AG20443 (cell line): ENCODE results near the gene TRPT1.

Experiments
- DNase-seq: peaks from one replicate; pipeline ENCODE4 v3.0.0; 2012; ENCODE audit warnings: low spot score, mixed read lengths

The TRPT1 gene

DNA sequence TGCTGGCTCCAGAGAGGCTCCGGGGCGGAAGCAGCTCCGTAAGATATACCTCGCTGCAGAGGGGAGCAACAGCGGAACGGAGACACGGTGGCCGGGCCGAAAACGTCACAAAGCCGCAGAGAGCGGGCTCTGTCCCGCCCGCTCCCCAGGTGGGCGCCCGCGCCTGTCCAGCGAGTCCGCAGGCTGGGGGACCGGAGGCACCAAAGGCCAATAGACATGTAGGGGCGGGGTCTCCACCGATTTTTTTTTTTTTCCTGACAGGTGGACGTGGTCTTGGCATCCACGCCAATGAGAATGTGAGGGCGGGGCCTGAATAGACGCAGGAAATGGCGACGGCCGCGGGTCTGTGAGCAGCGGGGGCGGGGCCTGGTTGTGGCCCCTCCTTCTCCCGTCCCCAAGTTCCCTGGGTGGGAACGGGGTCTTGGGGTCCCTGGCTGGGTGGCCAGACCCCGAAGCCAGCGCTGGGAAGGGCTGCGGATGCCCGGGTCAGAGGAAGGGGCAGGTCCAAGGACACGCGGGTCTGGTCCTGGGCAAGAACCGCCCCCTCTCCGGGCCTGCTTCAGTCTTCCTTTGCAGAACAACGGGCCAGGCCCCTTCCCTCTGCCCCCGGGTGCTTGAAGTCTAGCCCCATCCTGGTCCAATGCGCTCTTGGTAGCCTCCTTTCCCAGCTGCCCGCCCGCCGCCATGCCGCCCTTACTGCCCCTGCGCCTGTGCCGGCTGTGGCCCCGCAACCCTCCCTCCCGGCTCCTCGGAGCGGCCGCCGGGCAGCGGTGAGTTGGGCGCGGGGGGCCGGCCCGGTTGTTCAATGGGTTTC lies 4.4 kb upstream of the TRPT1 start, which contains the start of gene DNAJC4:
DNAJC4 (plus strand) TSS at position 378 of the 814 bp plus-strand sequence; CDS start at position 685, 307 bp downstream.
- DNase-seq = peak; percentile 77

DNA sequence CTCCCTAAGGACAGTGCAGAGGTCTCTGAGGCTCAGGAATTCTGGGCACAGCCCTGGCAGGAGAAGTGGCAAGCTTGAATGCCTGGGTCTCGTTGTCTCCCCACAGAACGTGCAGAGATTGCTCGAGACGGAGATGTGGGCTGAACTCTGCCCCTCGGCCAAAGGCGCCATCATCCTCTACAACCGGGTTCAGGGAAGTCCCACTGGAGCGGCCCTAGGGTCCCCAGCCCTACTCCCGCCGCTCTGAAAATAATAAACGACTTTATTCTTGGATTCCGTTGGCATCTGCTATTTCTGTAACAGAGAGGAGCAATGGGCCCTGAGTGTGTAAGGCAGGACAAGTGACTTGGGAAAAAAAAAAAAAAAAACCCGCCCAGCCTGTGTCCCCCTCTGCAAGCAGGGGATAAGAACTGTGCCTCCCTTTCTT lies 3.8 kb upstream of the TRPT1 start:
- DNase-seq = no peak

DNA sequence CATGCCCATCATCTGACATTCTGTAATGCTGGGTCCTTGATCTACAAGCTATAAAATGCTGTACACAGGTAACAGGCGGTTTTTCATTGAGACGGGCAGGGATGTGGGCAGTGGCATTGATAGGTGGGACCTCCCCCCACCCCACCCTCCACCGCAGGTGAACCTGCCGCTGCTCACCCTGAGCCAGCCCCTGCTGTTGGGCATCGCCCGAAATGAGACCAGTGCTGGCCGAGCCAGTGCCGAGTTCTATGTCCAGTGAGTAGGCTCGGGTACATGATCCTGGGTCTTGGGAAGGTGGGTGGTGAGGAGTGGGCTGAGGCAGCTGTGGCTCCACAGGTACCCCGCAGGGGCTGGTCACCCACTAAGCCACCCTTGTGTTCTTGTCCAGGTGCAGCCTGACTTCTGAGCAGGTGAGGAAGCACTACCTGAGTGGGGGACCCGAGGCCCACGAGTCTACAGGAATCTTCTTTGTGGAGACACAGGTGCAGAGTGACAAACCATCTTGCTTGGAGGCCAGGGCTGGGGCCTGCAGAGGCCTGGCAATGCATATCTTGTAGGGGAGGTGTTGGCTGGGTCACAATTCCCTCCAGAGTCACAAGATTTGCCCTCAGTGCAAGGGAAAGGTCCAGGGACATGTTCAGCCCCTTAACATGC lies 3.2 kb upstream of the TRPT1 start:
- DNase-seq = no peak

DNA sequence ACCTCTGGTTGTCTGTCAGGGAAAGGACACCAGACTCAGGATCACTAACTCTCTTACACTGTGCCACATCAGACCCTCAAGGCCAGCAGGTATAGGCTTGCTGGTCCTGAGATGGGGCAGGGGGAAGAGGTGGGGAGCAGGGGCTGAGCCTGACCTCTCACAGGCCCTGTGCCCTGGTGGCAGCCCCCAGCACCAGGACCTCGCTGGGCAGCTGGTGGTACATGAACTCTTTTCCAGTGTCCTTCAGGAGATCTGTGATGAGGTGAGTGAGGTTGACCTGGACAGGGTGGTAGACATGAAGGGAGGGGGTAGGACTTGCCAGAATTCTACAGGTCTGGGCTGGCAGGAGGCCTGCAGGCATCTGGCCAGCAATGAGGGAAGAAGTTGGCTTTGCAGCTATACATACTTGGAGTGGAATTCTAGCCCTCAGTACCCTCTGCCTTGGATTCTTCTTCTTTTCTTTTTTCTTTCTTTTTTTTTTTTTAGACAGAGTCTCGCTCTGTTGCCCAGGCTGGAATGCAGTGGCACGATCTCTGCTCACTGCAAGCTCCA lies 1.5 kb upstream of the TRPT1 start:
- no peak for DNase-seq

DNA sequence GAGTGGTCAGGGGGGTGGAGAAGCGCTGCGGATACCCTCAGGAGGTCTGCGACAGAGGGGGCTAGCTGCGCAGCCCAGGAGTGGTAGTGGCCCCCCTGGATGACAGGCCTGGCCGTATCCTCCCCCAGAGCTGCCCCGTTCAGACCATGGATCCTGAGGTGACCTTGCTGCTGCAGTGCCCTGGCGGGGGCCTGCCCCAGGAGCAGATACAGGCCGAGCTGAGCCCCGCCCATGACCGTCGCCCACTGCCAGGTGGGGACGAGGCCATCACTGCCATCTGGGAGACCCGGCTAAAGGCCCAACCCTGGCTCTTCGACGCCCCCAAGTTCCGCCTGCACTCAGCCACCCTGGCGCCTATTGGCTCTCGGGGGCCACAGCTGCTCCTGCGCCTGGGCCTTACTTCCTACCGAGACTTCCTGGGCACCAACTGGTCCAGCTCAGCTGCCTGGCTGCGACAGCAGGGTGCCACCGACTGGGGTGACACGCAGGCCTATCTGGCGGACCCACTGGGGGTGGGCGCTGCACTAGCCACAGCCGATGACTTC lies 593 bp upstream of the TRPT1 start:
- peak; percentile 32 for DNase-seq

DNA sequence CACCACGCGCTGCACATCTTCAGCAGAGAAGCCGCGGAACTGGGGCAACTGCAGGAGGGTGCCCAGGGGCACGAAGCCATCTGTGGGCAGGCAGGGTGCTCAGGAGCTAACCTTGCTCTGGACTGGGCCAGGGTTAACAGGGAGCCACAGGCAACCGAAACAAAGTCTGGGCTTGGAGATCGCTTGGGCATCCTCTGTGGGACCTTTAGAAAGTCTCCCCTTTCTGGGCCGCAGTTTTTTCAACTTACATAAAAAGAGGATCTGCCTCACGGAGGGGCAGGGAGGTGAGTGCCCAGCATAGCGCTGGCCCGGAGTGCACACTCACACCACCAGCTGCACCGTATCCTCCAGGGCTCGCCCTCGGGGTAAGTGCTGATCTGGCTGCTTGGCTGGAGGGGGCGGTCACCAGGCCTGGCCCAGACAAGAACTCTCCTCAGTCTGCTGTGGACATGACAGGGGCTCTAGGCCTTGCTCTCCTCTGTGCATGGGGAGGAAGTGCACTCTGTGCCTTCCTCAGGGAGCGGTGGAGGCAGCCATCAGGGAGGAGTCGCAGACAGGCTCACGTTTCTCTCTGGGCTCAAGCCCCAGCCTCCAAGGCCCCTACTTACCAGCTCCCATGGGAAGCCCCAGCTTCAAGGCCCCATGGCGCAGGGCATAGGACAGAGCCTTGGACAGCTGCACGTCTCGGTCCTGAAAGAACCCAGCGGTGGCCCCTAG lies 937 bp downstream of the TRPT1 start:
- no peak for DNase-seq

DNA sequence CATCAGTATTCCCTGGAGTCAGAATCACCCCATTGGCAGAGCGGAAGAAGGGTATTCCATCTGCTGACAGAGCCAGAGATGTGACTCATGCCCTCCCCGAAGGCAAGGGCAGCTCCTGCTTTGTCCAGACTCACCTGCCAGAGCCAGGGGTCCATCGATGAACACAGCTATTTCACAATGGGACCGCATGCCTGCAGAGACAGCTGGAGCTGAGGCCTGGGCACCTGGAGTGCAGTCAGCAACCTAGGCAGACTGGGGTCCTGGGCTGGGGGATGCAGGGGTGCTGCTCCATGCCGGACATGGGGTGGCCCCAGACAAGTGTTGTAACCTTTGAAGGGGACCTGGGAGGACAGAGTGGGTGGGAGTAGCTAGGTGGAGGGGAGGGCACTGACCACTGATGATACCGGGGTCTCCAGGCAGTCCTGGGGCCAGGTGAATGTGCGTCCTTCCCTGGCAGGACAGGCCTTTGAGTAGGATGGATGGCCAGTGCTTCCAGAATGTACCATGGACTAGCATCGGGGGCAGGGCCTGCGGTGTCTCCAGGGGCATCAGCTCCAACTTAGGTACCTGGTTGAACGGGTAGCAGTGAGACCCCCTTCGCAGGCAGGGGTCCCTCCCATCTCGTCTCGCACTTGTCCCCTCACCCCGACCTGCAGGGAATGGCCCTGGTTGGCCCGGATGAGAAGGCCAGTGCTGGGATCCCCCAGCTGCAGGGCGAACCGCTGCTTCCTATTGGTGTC lies 1.7 kb downstream of the TRPT1 start:
- DNase-seq = no peak

DNA sequence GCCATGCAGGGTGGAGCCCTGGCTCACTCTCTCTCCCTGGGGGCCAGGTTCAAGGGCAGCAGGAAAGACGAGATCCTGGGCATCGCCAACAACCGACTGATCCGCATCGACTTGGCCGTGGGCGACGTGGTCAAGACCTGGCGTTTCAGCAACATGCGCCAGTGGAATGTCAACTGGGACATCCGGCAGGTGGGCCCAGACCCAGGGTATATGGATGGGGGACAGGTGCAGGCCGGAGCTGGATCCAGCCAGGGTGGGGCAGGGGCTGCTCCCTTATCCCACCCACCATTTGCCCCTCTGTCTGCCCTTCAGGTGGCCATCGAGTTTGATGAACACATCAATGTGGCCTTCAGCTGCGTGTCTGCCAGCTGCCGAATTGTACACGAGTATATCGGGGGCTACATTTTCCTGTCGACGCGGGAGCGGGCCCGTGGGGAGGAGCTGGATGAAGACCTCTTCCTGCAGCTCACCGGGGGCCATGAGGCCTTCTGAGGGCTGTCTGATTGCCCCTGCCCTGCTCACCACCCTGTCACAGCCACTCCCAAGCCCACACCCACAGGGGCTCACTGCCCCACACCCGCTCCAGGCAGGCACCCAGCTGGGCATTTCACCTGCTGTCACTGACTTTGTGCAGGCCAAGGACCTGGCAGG lies 2.9 kb downstream of the TRPT1 start:
- DNase-seq = no peak

DNA sequence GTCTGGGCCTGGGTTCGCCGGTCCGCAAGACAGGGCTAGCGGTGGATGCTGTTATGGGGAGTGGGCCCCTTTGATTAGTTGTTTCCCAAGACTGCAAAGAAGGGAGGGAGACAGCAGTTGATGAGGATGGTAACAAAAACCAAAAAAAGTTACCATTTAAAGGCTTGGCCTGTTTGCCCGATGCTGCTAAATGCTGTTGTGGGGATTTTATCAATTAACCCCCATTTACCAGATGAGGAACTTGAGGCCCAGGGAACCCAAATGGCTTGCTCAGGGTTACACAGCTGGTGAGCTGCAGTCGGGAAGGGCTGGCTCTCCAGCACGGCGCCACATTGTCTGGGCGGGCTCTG lies 3.4 kb downstream of the TRPT1 start:
- no peak for DNase-seq

DNA sequence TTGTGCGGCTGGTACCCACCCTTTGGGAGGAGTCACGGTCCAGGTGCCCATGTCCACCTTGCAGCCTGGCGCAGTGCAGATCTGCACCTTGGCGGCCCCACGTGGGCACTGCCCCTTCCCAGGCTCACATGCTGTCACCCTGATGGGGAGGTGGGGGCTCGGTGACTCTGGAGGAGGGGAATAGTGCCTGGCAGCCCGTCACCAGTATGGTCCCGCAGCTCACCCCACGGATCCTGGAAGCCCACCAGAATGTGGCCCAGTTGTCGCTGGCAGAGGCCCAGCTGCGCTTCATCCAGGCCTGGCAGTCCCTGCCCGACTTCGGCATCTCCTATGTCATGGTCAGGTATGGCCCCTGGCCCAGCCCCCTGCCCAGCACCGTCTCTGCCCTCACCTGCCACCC lies 5.2 kb downstream of the TRPT1 start:
- DNase-seq = no peak

DNA sequence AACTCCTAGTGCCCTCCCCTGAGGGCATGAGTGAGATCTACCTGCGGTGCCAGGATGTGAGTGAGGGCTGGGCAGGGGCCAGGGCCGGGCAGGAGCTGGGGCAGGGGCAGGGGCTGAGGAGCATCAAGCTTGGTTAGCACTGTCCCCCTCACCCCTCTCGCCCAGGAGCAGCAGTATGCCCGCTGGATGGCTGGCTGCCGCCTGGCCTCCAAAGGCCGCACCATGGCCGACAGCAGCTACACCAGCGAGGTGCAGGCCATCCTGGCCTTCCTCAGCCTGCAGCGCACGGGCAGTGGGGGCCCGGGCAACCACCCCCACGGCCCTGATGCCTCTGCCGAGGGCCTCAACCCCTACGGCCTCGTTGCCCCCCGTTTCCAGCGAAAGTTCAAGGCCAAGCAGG lies 5.7 kb downstream of the TRPT1 start:
- no peak for DNase-seq

DNA sequence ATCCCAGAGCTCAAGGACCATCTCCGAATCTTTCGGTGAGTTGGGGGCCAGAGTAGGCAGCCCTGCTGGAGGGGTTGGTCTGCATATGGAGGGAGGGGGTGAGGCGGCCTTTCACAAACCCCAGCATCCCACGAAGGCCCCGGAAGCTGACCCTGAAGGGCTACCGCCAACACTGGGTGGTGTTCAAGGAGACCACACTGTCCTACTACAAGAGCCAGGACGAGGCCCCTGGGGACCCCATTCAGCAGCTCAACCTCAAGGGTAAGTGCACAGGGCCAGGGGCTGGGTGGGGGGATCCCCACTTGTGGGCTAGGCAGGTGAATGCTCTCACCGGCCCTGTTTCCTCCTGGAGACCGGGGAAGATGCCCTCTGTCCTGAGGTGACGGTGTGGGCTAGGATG lies 6.2 kb downstream of the TRPT1 start:
- DNase-seq = no peak

DNA sequence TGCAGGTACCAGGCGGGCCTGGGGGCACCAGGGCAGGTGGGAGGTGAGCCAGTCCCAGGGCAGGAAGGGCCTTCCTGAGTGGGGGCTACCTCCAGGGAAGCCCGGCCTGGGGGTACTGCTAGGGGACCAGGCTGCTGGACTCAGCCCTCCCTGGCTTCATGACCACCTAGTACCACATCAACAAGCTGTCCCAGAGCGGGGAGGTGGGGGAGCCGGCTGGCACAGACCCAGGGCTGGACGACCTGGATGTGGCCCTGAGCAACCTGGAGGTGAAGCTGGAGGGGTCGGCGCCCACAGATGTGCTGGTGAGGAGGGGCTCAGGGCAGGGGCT lies 6.7 kb downstream of the TRPT1 start:
- no peak for DNase-seq

DNA sequence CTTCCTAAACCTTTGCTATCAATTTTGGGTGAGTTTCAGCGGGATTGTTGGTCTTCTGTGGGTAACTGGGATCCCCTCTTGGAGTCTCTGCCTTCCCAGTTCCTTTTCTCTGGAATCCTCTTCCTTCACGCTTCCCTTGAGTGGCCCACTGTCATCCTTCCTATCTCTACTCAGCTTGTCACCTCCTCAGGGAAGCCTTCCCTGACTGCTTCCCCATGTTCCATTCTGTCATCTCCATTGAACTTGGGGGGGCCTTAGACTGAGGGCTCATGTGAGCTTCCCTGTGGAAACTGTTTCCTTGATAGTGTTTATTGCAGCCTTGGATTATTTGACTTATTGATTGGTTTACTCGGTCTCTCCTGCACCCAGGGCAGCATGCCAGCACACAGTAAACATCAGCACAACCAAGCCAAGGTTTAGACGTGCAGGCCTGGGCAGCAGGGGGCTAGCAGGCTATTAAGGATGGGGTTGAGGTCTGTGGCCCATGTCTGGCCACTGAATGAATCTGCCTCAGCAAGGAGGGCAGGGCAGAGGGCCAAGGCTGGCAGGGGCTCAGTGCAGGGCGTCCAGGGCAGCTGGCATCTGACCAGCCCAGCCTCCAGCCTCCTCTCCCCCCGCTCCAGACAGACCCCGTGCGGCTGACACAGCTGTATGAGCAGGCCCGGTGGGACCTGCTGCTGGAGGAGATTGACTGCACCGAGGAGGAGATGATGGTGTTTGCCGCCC lies 7.2 kb downstream of the TRPT1 start:
- no peak for DNase-seq

DNA sequence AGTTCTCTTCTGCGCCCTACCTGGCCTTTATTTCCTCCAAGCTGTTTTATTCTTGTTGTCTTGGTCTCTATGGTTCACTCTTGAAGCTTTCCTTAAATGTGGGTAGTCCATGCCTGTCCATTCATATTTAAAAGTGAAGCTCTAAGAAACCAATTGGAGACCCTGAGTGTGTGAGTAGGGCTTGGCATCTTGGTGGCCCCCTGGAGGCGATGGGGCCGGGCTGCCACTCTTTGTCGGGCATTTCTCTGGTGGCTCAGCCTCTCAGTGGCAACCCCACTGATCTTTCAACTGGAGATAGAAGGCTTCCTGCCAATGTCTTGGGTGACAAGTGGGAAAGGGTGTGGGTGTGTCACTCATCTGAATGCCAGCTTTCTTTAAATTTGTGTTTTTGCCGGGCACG lies 9.1 kb downstream of the TRPT1 start:
- DNase-seq = no peak

DNA sequence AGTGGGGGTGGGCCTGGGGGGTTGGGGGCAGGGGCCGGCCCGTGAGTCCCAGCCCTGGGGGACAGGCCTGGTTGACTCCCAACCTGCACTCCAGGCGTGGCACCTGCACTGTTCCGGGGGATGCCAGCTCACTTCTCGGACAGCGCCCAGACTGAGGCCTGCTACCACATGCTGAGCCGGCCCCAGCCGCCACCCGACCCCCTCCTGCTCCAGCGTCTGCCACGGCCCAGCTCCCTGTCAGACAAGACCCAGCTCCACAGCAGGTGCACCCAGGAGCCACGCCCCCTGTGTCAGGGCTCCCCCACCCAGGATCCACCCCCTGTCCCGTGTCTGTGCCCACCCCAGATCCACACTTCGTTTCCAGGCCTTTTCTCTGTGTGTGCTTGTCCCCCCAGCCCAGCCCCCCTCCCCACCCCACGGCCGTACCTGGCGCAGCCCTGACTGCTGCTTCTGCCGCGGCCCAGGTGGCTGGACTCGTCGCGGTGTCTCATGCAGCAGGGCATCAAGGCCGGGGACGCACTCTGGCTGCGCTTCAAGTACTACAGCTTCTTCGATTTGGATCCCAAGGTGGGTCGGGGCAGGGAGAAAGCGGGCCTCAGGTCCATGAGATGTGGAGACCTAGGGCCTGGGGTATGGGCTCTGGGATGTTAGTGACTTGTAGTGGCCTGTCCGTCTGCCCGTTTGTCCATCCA lies 14.7 kb downstream of the TRPT1 start:
- no peak for DNase-seq

DNA sequence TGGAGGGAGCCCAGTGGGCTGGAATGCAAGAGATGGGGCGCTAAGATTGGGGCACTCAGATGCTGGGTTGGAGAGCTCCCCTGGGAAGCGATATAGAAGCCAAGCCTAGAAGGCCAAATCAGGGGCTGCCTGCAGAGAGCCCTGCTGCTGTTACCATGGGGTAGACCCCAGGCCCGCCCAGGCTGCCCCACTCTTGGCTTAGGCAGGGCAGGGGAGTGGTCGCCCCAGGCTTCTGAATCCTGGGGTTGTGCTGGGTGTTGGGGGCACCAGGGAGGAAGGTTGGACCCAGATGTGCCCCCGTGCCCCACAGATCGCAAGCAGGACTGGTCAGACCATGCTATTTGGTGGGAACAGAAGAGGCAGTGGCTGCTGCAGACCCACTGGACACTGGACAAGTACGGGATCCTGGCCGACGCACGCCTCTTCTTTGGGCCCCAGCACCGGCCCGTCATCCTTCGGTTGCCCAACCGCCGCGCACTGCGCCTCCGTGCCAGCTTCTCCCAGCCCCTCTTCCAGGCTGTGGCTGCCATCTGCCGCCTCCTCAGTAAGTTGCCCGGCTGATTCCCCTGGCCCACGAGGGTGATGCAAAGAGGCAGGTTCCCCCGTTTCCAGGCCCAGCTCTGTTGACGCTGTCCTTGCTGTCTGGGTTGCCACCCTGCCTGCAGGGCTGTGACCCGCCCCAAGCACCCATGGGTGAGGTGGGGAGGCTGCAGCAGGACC lies 15.5 kb downstream of the TRPT1 start:
- DNase-seq = no peak

DNA sequence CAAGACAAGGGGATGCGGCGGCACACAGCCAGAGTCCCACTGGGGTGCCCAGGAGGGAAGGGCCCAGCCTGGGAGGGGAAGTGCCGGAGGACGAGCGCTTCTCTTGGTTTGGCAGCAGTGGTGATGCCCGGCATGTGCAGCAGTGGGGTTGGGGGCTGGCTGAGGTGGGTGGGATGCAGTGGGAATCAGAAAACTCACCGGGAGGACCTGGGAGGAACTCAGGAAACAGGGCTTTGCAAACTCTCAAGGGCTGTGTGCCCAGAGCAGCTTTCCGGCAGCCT lies 16.5 kb downstream of the TRPT1 start:
- no peak for DNase-seq

DNA sequence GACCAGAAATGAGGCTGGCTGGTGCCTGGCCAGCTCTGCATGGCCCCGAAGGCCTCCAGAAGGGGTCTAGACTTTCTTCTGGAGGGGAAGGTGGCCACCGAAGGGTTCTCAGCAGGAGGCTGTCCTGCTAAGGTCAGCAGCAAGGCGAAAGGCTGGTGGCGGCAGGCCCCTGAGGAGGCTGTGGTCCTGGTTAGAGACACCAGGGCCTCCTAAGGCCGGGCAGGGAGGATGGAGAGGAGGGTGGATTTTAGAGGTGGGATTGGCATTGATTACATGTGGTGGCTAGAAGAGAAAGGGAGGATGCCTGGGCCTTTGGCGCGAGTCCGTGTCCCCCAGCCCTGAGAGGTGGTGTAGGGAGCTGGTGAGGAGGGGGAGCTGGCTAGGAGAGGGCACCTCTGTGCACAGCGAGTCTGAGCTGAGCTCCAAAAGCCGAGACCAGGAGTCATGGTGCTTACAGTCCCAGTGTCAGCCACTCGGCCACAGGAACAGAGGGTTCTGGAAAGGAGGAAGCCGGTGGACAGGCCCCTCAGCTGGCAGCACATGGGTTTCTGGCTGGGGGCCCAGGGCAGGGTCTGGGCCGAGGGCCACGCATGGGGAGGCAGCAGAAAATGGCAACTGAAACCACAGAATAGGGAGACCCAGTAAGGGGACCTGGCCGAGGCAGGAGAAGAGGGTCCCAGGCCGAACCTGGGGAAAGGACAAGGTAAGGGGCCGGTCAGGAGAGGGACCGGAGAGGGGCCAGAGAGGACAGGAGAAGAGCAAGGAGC lies 17.0 kb downstream of the TRPT1 start:
- no peak for DNase-seq
